Coronary artery (tissue), 2 donors: Measurements from ENCODE around the gene ADGRF5.
"Not testable (repeated sequence)": the region's sequence is repeated elsewhere in the genome, so short reads cannot be mapped to it uniquely, and the experiment has no call there.

ENCODE experiments used
- DNase-seq: peaks from one replicate; pipeline ENCODE4 v3.0.0-alpha.2; 2017; ENCODE audit warnings: low spot score
- H3K27ac ChIP-seq, 2 donors: fragments of 200-600 bp; sonication (generic); one replicate each; pipeline ENCODE4 v1.5.1; 2016 to 2019
- H3K4me3 ChIP-seq: fragments of 200-600 bp; sonication (generic); 2 replicates; pipeline ENCODE4 v1.5.1; 2016; ENCODE audit warnings: mild to moderate bottlenecking, moderate library complexity
- CTCF ChIP-seq: fragments of 200-600 bp; sonication (generic); IDR thresholded peaks from one replicate; pipeline ENCODE4 v1.5.1; 2019; ENCODE audit warnings: antibody characterized with exemption

The ADGRF5 gene

GRCh38 chr6:46862381-46862780 is 59.4 kb downstream of the ADGRF5 start:
- no peak for DNase-seq
- no peak for TF ChIP-seq CTCF
- H3K4me3 ChIP-seq = no peak overlapping the region
- no peak overlapping the region for H3K27ac ChIP-seq

DNA sequence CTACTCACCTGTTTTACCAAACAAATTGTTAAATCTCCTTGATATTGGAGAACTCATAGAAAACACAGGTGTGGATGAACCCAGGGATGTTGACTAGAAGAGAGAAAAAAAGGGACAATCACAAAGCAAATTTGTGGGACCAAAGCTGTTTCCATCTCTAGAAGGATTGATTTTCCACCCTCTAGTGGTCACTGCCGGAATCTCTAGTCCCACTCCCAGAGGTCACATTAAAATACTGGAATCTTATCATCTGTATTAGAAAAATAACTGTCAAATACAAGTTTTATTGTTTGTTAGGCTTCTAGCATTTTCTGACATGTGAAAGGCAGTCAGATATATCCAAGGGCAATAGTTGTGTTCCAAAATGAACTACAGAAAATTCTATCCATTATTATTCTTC is 65.8 kb downstream of the ADGRF5 start:
- TF ChIP-seq CTCF = peak; percentile 32
- H3K27ac ChIP-seq, H3K4me3 ChIP-seq, DNase-seq: not testable (repeated sequence)

- H3K4me3 ChIP-seq, DNase-seq, H3K27ac ChIP-seq: not testable (repeated sequence)
Measured at GRCh38 chr6:46851576-46851975, 70.2 kb downstream of the ADGRF5 start.

- Histone ChIP-seq H3K27ac (no peak overlapping the region), H3K4me3 (no peak overlapping the region)
- no peak for TF ChIP-seq CTCF
- no peak for DNase-seq
Measured at GRCh38 chr6:46850792-46851191, 70.9 kb downstream of the ADGRF5 start.

- Histone ChIP-seq H3K27ac (no peak overlapping the region), H3K4me3 (peak overlapping the region; percentile 52)
- no peak for TF ChIP-seq CTCF
- no peak for DNase-seq
Measured at GRCh38 chr6:46849361-46849690, 72.4 kb downstream of the ADGRF5 start.

- Histone ChIP-seq H3K4me3 (peak overlapping the region; percentile 52), H3K27ac (no peak overlapping the region)
- peak; percentile 84 for DNase-seq
- TF ChIP-seq CTCF = peak; percentile 88
Measured at GRCh38 chr6:46848684-46849360, 72.9 kb downstream of the ADGRF5 start.

DNA sequence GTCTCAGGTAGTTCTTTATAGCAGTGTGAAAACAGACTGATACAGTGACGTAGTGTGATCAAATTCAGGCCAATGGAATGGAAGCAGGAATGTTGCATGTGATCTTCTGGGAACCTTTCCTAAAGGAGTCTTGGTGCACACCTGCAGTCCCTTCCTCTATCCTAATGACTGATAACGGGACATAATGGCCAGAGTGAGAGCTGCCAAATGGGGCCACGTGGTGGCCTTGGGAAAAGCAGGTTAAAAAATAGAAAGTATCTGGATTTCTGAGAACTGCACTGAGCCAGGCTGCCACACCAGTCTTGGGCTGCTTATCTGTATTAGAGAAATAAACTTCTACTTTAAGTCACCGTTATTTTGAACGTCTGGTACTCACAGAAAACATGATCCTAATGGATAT is 76.6 kb downstream of the ADGRF5 start:
- H3K27ac ChIP-seq = no peak overlapping the region
- no peak for DNase-seq
- H3K4me3 ChIP-seq = no peak overlapping the region
- no peak for TF ChIP-seq CTCF

- not testable (repeated sequence) for H3K4me3 ChIP-seq, H3K27ac ChIP-seq, DNase-seq
Measured at GRCh38 chr6:46842252-46842846, 79.4 kb downstream of the ADGRF5 start.
